ENCODE measurements around the gene B3GAT1.

Gene B3GAT1

DNA sequence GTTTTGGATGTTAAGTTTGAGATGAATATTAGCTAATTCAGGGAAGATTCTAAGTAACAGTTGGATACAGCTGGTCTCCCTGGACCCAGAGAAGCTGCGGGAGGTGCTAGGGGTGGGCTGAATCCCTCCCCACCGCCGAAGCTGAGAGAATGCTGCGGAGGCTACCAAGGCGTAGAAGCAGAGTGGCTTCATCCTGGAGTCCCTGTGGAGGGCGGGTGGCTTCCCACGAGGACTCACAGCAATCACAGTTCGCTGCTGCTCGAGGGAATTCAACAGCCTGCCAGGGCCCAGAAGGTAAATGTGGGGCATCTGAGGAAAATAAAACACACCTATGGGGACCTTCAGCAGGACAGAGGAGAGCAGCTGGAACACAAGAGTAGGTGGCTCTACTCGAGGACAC is 11.1 kb upstream of the B3GAT1 start:
- no peaks in the 10 kb centered on the region for H3K4me1 ChIP-seq (ENCODE audit: control insufficient read depth, insufficient read depth, low read length, unreplicated experiment)
- no peaks in the 10 kb centered on the region for H3K79me2 ChIP-seq (ENCODE audit: control insufficient read depth, insufficient read depth, low read length, unreplicated experiment)
- no peak overlapping the region for H3K27ac ChIP-seq (ENCODE audit: low read depth, low read length)
- H3K36me3 ChIP-seq (ENCODE audit: insufficient read depth, low read length), result no peaks in the 10 kb centered on the region
- H3K27me3 ChIP-seq (ENCODE audit: insufficient read depth, low read length), result no peaks in the 10 kb centered on the region
- H2AFZ ChIP-seq (ENCODE audit: low read length, unreplicated experiment), result no peak overlapping the region
- no peak overlapping the region for H3K4me3 ChIP-seq (ENCODE audit: low read depth, low read length)

DNA sequence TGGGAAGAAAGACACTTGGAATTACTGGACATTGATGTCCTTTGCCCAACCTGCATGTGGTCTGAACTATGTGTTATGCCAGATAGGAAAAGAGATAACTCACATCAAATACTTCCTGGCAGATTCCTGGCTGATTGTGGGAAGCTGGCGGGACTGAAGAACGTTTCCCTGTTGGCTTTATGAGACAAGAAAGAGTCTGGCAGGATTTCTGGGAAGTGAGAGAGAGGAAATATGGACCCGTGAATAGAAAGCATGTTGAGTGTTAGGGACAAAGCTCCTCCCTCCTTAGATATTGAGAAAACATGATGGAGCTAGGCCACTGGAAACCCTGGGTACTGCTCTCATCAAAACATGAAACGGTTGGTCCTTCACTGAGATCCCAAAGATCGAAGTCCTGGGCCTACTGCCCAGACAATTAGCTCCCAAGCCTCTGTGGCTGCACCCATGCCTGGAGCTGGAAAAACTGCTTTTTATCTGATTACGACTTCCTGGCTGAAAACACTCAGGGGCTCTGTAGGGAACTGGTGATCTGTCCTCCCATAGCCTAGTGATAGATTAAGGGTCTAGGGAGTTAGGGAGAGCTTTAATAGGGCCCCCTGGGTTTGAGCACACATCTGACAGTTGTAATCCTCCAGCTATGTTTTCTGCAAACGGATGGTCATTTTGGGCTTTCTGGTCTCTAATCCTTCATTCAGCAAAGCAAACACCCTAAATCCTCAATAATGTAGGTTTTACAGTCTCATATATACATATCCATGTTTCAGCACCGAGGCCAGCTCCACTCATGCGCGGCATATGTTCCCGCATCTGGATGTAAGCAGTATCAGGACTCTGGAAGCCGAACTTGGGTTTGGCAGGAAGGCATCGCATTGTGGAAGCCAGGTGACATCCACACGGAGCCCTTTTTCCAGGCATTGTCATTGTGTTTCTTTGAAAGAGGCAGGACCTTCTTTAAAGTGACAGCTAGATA is 6.1 kb upstream of the B3GAT1 start:
- H2AFZ ChIP-seq (ENCODE audit: low read length, unreplicated experiment), result no peak overlapping the region
- H3K27me3 ChIP-seq (ENCODE audit: insufficient read depth, low read length), result peaks cover 27% of the 10 kb centered on the region

DNA sequence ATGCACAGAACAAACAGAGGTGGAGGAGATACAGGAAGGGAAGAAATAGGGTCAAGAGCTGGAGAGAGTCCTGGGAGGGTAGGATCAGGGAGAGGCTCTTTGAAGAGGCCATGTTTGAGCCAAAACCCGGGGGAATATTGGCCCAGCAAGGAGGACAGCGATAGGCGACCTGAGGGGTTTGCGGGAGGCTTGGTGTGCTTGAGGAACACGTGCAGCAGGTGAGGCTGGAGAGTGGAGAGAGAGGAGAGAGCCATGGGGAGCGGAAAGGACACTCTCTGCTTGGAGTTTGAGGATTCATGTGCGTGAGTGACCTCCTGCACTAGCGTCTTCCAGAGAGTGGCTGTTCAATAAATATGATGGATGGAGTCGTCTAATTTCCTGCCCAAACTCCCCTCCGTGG is 4.7 kb upstream of the B3GAT1 start:
- Histone ChIP-seq H2AFZ (ENCODE audit: low read length, unreplicated experiment) (no peak overlapping the region), H3K36me3 (ENCODE audit: insufficient read depth, low read length) (no peaks in the 10 kb centered on the region), H3K27me3 (ENCODE audit: insufficient read depth, low read length) (peaks cover 36% of the 10 kb centered on the region), H3K79me2 (ENCODE audit: control insufficient read depth, insufficient read depth, low read length, unreplicated experiment) (no peaks in the 10 kb centered on the region), H3K4me1 (ENCODE audit: control insufficient read depth, insufficient read depth, low read length, unreplicated experiment) (no peaks in the 10 kb centered on the region), H3K27ac (ENCODE audit: low read depth, low read length) (no peak overlapping the region), H3K4me3 (ENCODE audit: low read depth, low read length) (no peak overlapping the region)

More for the DNA sequence above, 6.1 kb upstream of the B3GAT1 start:
- Histone ChIP-seq H3K79me2 (ENCODE audit: control insufficient read depth, insufficient read depth, low read length, unreplicated experiment) (no peaks in the 10 kb centered on the region), H3K4me1 (ENCODE audit: control insufficient read depth, insufficient read depth, low read length, unreplicated experiment) (no peaks in the 10 kb centered on the region), H3K4me3 (ENCODE audit: low read depth, low read length) (no peak overlapping the region), H3K27ac (ENCODE audit: low read depth, low read length) (no peak overlapping the region), H3K36me3 (ENCODE audit: insufficient read depth, low read length) (no peaks in the 10 kb centered on the region)

DNA sequence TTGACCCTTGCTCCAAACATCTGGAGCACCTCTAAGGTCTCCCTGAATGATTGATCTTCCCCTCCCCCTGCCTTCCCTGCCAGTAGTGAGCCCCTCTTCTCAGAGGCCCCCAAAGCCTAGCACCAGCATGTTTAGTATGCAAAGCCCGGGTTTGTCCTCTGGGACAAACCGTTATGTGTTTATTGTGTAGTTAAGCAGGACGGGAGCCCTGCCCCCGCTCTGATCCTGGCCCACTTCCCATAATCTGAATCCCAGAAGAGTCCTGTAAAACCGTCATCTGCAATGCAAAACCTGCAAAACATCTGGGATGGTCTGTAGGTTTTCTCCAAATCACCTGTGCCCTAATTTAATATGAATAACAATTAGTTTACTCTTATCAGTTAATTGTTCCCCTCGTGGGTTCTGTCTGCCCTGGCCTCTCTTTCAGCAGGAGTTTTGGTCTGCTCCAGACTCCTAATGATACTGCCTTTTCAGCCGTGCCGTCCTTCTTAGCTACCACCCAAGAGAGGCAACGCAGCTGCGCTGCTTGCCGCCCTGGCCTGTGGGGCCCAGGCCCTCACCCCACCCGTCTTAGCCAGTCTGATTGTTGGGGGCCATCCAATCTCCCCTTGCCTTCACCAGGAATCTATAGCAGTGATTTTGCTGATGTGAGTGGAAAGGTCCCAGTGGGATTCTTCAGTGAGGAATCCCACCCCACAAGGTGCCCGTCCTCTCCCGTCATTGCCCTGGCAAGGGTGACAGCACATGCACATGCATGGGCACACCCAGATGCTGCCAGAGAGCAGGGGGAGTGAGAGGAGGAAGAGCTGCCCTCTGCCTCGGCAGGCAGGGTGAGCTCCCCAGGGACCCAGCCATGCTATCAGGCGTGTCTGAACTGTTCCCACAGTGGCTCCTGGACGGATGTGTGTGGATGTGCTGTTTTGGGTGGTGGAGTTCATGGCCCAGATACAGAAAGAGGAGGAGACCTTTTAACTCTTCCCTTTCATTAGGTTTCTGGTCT is 3.0 kb upstream of the B3GAT1 start:
- Histone ChIP-seq H3K36me3 (ENCODE audit: insufficient read depth, low read length) (no peaks in the 10 kb centered on the region), H3K79me2 (ENCODE audit: control insufficient read depth, insufficient read depth, low read length, unreplicated experiment) (no peaks in the 10 kb centered on the region), H3K4me3 (ENCODE audit: low read depth, low read length) (no peak overlapping the region), H3K27ac (ENCODE audit: low read depth, low read length) (no peak overlapping the region), H3K27me3 (ENCODE audit: insufficient read depth, low read length) (peaks cover 52% of the 10 kb centered on the region), H2AFZ (ENCODE audit: low read length, unreplicated experiment) (no peak overlapping the region), H3K4me1 (ENCODE audit: control insufficient read depth, insufficient read depth, low read length, unreplicated experiment) (no peaks in the 10 kb centered on the region)

DNA sequence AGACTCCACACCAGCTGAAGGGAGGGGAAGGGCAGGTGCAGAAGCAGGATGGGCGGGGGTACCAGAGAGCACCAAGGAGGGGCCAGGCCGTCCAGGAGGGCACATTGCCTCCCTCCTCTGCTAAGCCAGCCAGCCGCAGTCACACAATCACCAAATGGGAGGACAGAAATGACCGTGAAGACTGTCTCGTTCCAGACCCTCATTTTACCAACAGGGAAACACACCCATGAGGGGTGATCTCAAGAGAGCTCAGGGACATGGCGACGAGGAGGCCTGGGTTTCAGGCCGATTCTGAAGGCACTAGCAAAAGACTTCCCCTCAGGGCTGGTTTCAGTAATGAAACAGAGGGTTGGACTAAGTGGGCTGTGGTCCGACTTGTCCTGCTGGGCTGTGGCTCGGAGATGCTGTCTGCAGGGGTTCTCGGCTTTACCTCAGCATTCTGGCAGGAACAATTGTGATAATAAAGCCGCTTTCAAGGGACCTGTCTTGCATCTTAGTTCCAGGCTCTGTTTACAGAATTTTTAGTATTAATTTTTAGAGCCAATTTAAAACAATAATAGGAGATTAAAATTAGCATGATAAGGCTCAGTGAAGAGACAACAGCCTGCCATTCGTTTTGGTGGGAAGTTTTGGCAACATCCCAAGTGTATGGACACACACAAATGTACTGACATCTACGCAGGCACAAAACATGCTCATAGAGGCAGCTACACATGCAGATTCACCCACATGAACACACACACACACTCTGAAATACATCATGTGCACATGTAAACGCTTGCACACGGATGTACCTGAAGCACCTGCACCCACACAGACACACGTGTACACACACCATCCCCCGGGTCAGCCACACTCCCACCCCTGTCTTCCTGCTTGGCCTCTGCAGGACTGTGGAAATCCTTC is 2.0 kb upstream of the B3GAT1 start:
- Histone ChIP-seq H3K27me3 (ENCODE audit: insufficient read depth, low read length) (peaks cover 56% of the 10 kb centered on the region), H3K79me2 (ENCODE audit: control insufficient read depth, insufficient read depth, low read length, unreplicated experiment) (no peaks in the 10 kb centered on the region), H3K36me3 (ENCODE audit: insufficient read depth, low read length) (no peaks in the 10 kb centered on the region), H3K27ac (ENCODE audit: low read depth, low read length) (no peak overlapping the region), H3K4me1 (ENCODE audit: control insufficient read depth, insufficient read depth, low read length, unreplicated experiment) (no peaks in the 10 kb centered on the region), H3K4me3 (ENCODE audit: low read depth, low read length) (no peak overlapping the region), H2AFZ (ENCODE audit: low read length, unreplicated experiment) (no peak overlapping the region)

DNA sequence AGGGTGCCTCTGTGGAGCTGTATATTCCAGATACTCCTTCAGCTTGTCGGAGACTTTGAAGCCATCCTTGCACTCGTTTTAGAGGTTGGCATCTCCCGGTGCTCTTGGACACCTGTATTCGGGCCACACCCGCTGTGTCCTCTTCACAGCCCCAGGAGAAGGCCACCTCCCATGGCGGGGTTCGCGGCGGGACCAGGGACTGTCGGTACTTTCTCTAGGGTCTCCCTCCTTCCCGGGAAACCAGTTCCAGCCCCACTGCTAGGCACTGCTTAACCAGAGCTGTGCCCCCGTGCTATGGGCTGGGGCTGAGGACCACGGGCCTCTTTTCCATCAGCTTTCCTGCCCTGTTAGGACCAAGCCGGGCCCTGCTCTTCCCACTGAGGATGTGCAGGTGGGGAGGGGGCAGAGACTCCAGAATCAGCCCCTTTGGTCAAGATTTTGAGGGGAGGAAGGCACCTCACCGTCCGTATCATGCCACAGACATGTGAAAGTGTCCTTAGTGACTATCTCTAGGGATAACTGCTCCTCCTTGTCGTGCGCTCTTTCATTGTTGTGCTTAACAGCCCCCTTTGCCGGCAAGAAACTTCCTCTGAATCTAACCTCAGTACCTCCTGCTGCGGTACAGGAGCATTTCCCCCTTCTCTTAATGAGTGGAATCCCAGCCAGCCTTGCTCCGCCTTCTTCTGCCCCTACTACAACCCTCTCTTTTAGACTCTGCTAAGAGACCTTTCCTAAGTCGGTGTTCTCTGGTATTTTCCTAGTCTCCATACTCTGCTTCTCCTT is 1.2 kb upstream of the B3GAT1 start:
- no peaks in the 10 kb centered on the region for H3K4me1 ChIP-seq (ENCODE audit: control insufficient read depth, insufficient read depth, low read length, unreplicated experiment)
- no peaks in the 10 kb centered on the region for H3K36me3 ChIP-seq (ENCODE audit: insufficient read depth, low read length)
- no peak overlapping the region for H2AFZ ChIP-seq (ENCODE audit: low read length, unreplicated experiment)
- H3K27ac ChIP-seq (ENCODE audit: low read depth, low read length), result no peak overlapping the region
- no peaks in the 10 kb centered on the region for H3K79me2 ChIP-seq (ENCODE audit: control insufficient read depth, insufficient read depth, low read length, unreplicated experiment)
- no peak overlapping the region for H3K4me3 ChIP-seq (ENCODE audit: low read depth, low read length)
- peaks cover 56% of the 10 kb centered on the region for H3K27me3 ChIP-seq (ENCODE audit: insufficient read depth, low read length)

DNA sequence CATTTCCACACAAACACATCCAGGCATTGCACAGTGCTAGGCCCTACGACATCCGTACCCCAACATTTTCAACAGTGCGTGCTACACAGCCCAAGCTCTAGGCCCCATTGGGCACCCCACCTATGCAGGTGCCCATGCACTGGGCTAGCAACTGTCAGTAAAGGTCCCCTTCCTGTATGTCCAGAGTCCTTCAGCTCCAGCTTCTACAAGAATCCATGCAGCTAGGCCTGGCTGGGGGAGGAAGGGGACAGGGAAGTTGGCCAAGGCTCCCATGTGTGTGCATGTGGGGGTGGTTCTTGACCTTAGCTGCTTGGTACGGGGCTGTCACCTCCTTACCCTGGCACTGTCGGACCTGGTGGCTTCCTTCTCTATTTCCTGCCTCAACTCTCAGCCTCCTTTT is 1.3 kb downstream of the B3GAT1 start:
- Histone ChIP-seq H2AFZ (ENCODE audit: low read length, unreplicated experiment) (no peak overlapping the region), H3K4me1 (ENCODE audit: control insufficient read depth, insufficient read depth, low read length, unreplicated experiment) (no peaks in the 10 kb centered on the region), H3K4me3 (ENCODE audit: low read depth, low read length) (no peak overlapping the region), H3K27me3 (ENCODE audit: insufficient read depth, low read length) (peaks cover 52% of the 10 kb centered on the region), H3K36me3 (ENCODE audit: insufficient read depth, low read length) (no peaks in the 10 kb centered on the region), H3K27ac (ENCODE audit: low read depth, low read length) (no peak overlapping the region), H3K79me2 (ENCODE audit: control insufficient read depth, insufficient read depth, low read length, unreplicated experiment) (no peaks in the 10 kb centered on the region)

DNA sequence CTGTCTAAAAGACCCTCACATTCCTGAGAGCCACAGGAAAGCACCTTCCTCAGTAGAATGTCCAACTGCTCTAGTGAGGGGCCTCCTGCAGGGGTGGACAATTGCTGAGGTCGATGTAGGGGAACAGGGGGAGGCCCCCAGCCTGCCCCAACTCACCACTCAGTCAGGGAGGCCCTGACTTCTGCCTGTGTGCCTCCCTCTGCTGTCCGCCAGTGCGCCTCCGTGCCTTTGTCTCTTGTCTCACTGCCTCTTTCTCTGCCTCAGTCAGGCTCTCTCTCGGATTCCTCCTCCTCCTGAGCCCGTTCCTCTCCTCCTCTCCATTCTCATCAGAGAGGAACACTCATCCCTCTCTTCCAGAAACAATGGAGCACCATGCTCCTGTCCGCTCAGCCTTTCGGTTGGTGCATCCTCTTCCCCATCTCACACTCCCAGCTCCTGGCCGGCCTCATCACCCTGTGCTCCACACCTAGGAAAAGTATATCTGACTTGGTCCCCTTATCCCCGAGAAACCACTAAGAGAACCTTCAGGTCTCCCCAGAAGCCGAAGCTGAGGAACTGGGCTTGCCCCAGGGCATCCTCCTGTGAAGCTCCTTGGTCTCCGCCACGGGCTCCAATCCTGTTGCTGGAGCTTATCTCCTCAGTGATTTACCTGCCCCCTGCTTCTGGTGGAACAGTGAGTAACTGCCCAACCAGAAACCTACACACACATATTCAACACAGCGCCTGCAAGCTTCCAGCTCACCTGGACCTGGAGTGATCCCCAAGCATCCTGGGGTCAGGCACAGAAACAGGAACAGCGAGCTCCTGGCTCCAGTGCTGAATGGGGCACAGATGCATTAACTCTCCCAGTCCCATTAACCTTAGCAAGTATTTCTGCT is 2.3 kb downstream of the B3GAT1 start:
- Histone ChIP-seq H3K27ac (ENCODE audit: low read depth, low read length) (no peak overlapping the region), H3K79me2 (ENCODE audit: control insufficient read depth, insufficient read depth, low read length, unreplicated experiment) (no peaks in the 10 kb centered on the region), H3K4me1 (ENCODE audit: control insufficient read depth, insufficient read depth, low read length, unreplicated experiment) (no peaks in the 10 kb centered on the region), H3K27me3 (ENCODE audit: insufficient read depth, low read length) (peaks cover 45% of the 10 kb centered on the region), H3K36me3 (ENCODE audit: insufficient read depth, low read length) (no peaks in the 10 kb centered on the region), H3K4me3 (ENCODE audit: low read depth, low read length) (no peak overlapping the region), H2AFZ (ENCODE audit: low read length, unreplicated experiment) (no peak overlapping the region)

DNA sequence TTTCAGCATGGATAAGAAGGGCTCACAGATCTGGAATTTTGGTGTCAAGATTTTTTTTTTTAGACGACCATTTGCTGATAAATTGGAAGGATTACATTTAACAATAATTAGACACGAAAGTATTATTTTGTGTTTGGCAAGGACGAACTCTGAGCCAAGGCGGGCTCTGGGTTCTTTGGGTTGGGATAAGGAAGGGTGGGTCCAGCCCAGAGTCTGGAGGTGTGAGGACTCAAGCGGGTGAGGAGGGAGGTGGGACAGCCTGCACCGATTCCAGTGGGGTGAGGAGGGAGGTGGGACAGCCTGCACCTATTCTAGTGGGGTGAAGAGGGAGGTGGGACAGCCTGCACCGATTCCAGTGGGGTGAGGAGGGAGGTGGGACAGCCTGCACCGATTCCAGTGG is 4.1 kb downstream of the B3GAT1 start:
- no peaks in the 10 kb centered on the region for H3K79me2 ChIP-seq (ENCODE audit: control insufficient read depth, insufficient read depth, low read length, unreplicated experiment)
- no peak overlapping the region for H2AFZ ChIP-seq (ENCODE audit: low read length, unreplicated experiment)
- H3K27me3 ChIP-seq (ENCODE audit: insufficient read depth, low read length), result peaks cover 26% of the 10 kb centered on the region
- H3K36me3 ChIP-seq (ENCODE audit: insufficient read depth, low read length), result no peaks in the 10 kb centered on the region
- no peak overlapping the region for H3K4me3 ChIP-seq (ENCODE audit: low read depth, low read length)
- no peaks in the 10 kb centered on the region for H3K4me1 ChIP-seq (ENCODE audit: control insufficient read depth, insufficient read depth, low read length, unreplicated experiment)
- no peak overlapping the region for H3K27ac ChIP-seq (ENCODE audit: low read depth, low read length)
